ENCODE results near the gene AQP10. TPM values are rescaled to one million over a fixed set of nuclear protein-coding genes. Genes with fewer than 3 reads are reported as not detected.
A peak's percentile ranks its signal among the peaks of the same experiment; 100 is the strongest.
"Not testable (repeated sequence)": the region's sequence is repeated elsewhere in the genome, so short reads cannot be mapped to it uniquely, and the experiment has no call there.

AQP10 gene
- total RNA-seq, 4 donors from 2014 or later, result not detected

GRCh38 chr1:154338875-154339274 is 18.0 kb downstream of the AQP10 start:
- intact Hi-C loops (cut with DNase I; ENCODE audit: low total_unique reads), result no loop called here
- in situ Hi-C loops (cut with MboI; ENCODE audit: low pct_ligation_motif_present in 1 of 4, low pct_unique_long_range_greater_than_20kb in 1 of 4, low sequenced_read_pairs in 3 of 4), result no loop called here

GRCh38 chr1:154341366-154341765 is 20.5 kb downstream of the AQP10 start:
- H3K36me3 ChIP-seq, result peaks cover 0 to 12% (median 0%) of the 10 kb centered on the region in 4 donors
- H3K27me3 ChIP-seq; H3K9me3 ChIP-seq; intact Hi-C loops (cut with DNase I; ENCODE audit: low total_unique reads); H3K27ac ChIP-seq; H3K4me3 ChIP-seq; in situ Hi-C loops (cut with MboI; ENCODE audit: low pct_ligation_motif_present in 1 of 4, low pct_unique_long_range_greater_than_20kb in 1 of 4, low sequenced_read_pairs in 3 of 4); H3K4me1 ChIP-seq; DNase-seq: not testable (repeated sequence)
- WGBS, 2 donors (ENCODE audit: low coverage in 1 of 2), result 92 to 96% methylated on average over 6 to 9 of the region's 9 CpGs

More at GRCh38 chr1:154338875-154339274, 18.0 kb downstream of the AQP10 start:
- WGBS, 2 donors (ENCODE audit: low coverage in 1 of 2), result 94 to 100% methylated on average over 2 of the region's 2 CpGs
- Histone ChIP-seq H3K27ac (no peak overlapping the region), H3K36me3 (peaks cover 0 to 12% (median 0%) of the 10 kb centered on the region in 4 donors), H3K4me1 (peaks cover 4 to 19% (median 14%) of the 10 kb centered on the region in 4 donors), H3K4me3 (no peak overlapping the region), H3K9me3 (no peaks in the 10 kb centered on the region), H3K27me3 (no peaks in the 10 kb centered on the region)
- TF ChIP-seq EP300 (IDR thresholded peaks at IDR 0.05; ENCODE audit: low read depth), result no peak
- TF ChIP-seq POLR2A (IDR thresholded peaks at IDR 0.05), result no peak
- no peak for TF ChIP-seq POLR2AphosphoS5 (IDR thresholded peaks at IDR 0.05)
- TF ChIP-seq CTCF (IDR thresholded peaks at IDR 0.05), result no peak
- no peak for DNase-seq

- WGBS, 2 donors (ENCODE audit: low coverage in 1 of 2), result 89% methylated on average over 7 of the region's 7 CpGs; no CpG with 5 or more reads in 1 of the 2 donors
- Histone ChIP-seq H3K9me3 (no peaks in the 10 kb centered on the region), H3K27me3 (no peaks in the 10 kb centered on the region), H3K4me3 (no peak overlapping the region), H3K4me1 (peaks cover 0 to 3% (median 0%) of the 10 kb centered on the region in 4 donors), H3K27ac (peak overlapping the region; percentile 13 to 41 (median 32)), H3K36me3 (peaks cover 0 to 12% (median 0%) of the 10 kb centered on the region in 4 donors)
- intact Hi-C loops (cut with DNase I; ENCODE audit: low total_unique reads), result no loop called here
- no peak for TF ChIP-seq POLR2A (IDR thresholded peaks at IDR 0.05)
- no peak for DNase-seq
- in situ Hi-C loops (cut with MboI; ENCODE audit: low pct_ligation_motif_present in 1 of 4, low pct_unique_long_range_greater_than_20kb in 1 of 4, low sequenced_read_pairs in 3 of 4), result no loop called here
Measured at GRCh38 chr1:154342132-154342531, 21.2 kb downstream of the AQP10 start.

- WGBS, 2 donors (ENCODE audit: low coverage in 1 of 2), result 74 to 75% methylated on average over 5 to 21 of the region's 21 CpGs
- in situ Hi-C loops (cut with MboI; ENCODE audit: low pct_ligation_motif_present in 1 of 4, low pct_unique_long_range_greater_than_20kb in 1 of 4, low sequenced_read_pairs in 3 of 4) (no loop called here), intact Hi-C loops (cut with DNase I; ENCODE audit: low total_unique reads) (no loop called here)
- Histone ChIP-seq H3K27ac (peak overlapping the region; percentile 13 to 41 (median 32)), H3K27me3 (no peaks in the 10 kb centered on the region), H3K4me3 (no peak overlapping the region), H3K9me3 (no peaks in the 10 kb centered on the region), H3K36me3 (peaks cover 0 to 10% (median 0%) of the 10 kb centered on the region in 4 donors), H3K4me1 (peaks cover 0 to 4% (median 0%) of the 10 kb centered on the region in 4 donors)
- TF ChIP-seq EP300 (IDR thresholded peaks at IDR 0.05; ENCODE audit: low read depth), result no peak
- TF ChIP-seq CTCF (IDR thresholded peaks at IDR 0.05), result no peak
- TF ChIP-seq POLR2AphosphoS5 (IDR thresholded peaks at IDR 0.05), result no peak
- no peak for TF ChIP-seq POLR2A (IDR thresholded peaks at IDR 0.05)
- DNase-seq, result peak; percentile 61
Measured at GRCh38 chr1:154342836-154343472, 22.1 kb downstream of the AQP10 start.

DNA sequence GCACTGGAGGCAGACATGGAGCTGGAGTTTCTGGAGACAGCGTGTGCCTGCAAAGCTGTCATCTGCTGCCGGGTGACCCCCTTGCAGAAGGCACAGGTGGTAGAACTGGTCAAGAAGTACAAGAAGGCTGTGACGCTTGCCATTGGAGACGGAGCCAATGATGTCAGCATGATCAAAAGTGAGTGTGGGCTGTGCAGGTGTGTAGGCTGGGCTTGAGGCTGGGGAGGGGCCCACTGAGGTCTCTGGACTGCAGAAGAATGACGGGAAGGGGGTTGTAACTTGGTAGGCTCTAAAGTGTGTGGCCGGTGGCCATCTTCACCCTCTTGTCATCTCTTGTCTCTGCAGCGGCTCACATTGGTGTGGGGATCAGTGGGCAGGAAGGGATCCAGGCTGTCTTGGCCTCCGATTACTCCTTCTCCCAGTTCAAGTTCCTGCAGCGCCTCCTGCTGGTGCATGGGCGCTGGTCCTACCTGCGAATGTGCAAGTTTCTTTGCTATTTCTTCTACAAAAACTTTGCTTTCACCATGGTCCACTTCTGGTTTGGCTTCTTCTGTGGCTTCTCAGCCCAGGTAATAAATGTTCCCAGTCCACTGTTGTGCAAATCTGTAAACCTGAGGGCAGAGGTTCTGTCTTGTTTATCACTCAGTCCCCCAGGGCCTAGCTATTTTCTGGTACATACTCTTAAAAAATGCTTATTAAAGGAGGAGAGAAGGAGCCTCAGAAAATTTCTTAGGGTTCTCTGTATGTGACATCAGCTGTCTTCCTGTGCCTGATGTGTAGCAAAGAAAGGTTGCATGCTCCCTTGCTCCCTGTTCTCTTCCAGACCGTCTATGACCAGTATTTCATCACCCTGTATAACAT is 24.3 kb downstream of the AQP10 start:
- Histone ChIP-seq H3K9me3 (no peaks in the 10 kb centered on the region), H3K4me3 (no peak overlapping the region), H3K27me3 (no peaks in the 10 kb centered on the region), H3K27ac (no peak overlapping the region), H3K4me1 (peaks cover 0 to 4% (median 0%) of the 10 kb centered on the region in 4 donors), H3K36me3 (peaks cover 0 to 9% (median 0%) of the 10 kb centered on the region in 4 donors)
- WGBS, 2 donors (ENCODE audit: low coverage in 1 of 2), result 73 to 81% methylated on average over 4 to 12 of the region's 12 CpGs
- in situ Hi-C loops (cut with MboI; ENCODE audit: low pct_ligation_motif_present in 1 of 4, low pct_unique_long_range_greater_than_20kb in 1 of 4, low sequenced_read_pairs in 3 of 4), result no loop called here
- TF ChIP-seq POLR2A (IDR thresholded peaks at IDR 0.05), result no peak
- peak in 4 of 5 experiments; percentile 36 to 52 (median 46) for TF ChIP-seq CTCF (IDR thresholded peaks at IDR 0.05)
- DNase-seq, result peak; percentile 57
- intact Hi-C loops (cut with DNase I; ENCODE audit: low total_unique reads), result no loop called here
